ENCODE data around the gene C12orf42.
"Not testable (repeated sequence)": the region's sequence is repeated elsewhere in the genome, so short reads cannot be mapped to it uniquely, and the experiment has no call there.

Gene C12orf42

DNA sequence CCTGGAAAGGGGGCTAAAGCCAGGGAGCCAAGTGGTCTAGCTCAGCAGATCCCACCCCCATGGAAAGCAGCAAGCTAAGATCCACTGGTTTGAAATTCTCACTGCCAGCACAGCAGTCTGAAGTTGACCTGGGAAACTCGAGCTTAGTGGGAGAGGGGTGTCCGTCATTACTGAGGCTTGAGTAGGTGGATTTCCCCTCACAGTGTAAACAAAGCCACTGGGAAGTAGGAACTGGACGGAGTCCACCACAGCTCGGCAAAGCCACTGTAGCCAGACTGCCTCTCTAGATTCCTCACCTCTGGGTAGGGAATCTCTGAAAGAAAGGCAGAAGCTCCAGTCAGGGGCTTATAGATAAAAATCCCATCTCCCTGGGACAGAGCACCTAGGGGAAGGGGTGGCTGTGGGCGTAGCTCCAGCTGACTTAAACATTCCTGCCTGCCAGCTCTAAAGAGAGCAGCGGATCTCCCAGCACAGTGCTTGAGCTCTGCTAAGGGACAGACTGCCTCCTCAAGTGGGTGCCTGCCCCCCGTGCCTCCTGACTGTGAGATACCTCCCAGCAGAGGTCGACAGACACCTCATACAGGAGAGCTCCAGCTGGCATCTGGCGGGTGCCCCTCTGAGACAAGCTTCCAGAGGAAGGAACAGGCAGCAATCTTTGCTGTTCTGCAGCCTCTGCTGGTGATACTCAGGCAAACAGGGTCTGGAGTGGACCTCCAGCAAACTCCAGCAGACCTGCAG is 70.8 kb downstream of the C12orf42 start:
- not testable (repeated sequence) for DNase-seq (ENCODE audit: low read depth in 2 of 2)

- DNase-seq (ENCODE audit: low read depth in 2 of 2), result no peak
Measured at GRCh38 chr12:103423516-103423910, 72.3 kb downstream of the C12orf42 start.

DNA sequence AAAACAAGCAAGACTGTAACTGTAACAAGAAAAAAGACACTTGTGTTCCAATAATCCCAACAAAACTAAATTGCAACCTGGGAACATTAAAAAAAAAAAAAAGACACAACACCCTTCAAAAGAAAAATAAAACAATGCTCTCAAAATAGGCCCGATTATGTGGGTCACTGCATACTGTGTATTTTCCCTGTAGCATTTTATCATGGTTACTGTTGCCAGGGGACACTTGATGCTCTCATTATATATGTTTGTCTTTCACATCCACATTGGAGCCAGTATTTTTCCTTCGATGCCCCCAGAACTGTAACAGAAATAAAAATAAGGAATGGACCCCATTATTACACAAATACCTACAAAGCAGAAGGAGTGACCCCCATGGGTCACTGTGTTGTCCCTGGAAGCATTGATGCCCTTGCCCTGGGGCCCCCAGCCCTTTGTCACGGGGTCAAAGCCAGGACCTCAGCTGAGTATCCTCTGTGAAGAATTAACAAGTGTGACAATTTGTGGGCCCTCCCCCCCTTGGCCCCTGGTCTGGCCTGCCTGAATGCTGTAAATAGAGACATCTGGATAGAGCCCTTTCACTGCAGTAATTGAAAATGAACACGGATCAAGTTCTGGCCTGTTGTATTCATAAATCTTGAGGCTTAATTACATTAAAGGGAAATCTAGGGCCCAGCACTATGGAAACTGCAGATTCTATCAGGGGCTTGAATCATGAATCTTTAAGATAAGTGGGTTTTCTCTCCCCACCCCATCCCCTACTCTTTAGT is 72.8 kb downstream of the C12orf42 start:
- no peak for DNase-seq (ENCODE audit: low read depth in 2 of 2)

GRCh38 chr12:103422328-103422727 is 73.4 kb downstream of the C12orf42 start:
- no peak for DNase-seq (ENCODE audit: low read depth in 2 of 2)

GRCh38 chr12:103421402-103421801 is 74.4 kb downstream of the C12orf42 start:
- no peak for DNase-seq (ENCODE audit: low read depth in 2 of 2)

DNA sequence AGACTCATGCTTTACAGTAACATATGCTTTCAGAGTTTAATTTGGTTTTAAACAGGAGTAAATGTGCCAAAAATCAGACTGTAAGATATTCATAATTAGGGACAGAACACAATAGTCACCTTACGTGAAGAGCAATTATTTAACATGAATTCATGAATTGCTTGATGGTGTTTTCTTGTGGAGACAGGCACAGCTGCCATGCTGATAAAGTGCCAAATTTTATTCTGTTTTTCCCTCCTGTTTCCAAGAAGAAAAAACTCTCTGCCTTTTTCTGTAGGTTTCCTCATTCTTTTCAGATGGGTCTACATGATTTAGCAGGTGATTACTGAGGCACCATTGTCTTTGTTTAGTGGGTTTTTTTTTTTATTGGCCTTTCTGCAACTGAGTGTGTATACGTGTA is 80.1 kb downstream of the C12orf42 start:
- DNase-seq (ENCODE audit: low read depth in 2 of 2), result no peak

- no peak for DNase-seq (ENCODE audit: low read depth in 2 of 2)
Measured at GRCh38 chr12:103401421-103401820, 94.3 kb downstream of the C12orf42 start.

DNA sequence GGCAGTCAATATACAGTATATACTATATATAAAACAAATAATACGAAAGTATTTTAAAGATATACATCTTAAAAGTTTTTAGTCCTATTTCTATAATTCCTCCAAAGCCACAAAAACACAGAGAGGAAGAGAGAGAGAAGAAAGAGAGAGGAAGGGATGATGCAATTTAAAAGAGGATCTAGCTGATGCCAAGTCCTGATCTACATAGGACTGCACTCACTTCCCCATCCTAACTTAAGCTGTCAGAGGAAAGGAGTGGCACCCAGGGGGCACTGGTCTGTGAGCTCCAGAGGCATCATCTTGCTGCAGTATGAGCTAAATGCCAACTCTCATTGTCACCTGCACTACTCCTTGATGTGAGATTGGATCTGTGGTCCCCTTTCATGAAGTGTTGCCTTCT is 95.8 kb downstream of the C12orf42 start:
- DNase-seq (ENCODE audit: low read depth in 2 of 2), result no peak

- no peak for DNase-seq (ENCODE audit: low read depth in 2 of 2)
Measured at GRCh38 chr12:103397536-103397935, 98.2 kb downstream of the C12orf42 start.

GRCh38 chr12:103392722-103393121 is 103.0 kb downstream of the C12orf42 start:
- DNase-seq (ENCODE audit: low read depth in 2 of 2), result no peak

DNA sequence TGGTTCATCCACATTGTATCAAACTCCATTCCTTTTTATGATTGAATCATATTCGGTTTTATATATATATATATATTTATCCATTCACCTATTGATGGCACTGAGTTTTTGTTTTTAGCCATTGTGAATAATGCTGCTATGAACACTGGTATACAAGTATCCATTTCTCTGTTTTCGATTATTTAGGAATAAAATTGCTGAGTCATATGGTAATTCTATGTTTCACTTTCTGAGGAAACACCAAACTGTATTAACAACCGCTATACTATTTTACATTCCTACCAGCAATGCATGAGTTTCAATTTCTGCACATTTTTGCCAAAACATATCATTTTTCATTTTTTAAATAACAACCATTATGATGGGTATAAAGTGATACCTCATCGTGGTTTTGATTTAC is 104.7 kb downstream of the C12orf42 start:
- DNase-seq (ENCODE audit: low read depth in 2 of 2), result no peak

- DNase-seq (ENCODE audit: low read depth in 2 of 2), result no peak
Measured at GRCh38 chr12:103387385-103387784, 108.4 kb downstream of the C12orf42 start.

DNA sequence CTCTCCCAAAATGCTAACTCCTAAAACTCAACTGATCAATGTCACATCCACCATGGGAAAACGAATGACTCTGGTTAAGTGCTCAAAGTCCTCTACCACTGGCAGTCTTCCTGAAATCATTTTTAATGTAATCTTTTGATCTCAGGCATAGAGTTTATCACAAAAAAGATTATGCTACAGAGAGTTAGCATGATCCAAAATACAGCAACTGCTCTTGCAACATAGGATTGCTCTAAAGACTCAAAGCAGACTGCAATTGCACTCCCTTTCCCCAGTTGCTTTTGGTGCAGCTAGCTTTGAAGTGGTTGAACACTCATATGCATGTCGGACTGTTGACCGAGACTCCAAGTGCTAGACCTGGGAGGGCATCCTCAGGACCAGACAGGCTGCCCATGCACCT is 109.3 kb downstream of the C12orf42 start:
- no peak for DNase-seq (ENCODE audit: low read depth in 2 of 2)

DNA sequence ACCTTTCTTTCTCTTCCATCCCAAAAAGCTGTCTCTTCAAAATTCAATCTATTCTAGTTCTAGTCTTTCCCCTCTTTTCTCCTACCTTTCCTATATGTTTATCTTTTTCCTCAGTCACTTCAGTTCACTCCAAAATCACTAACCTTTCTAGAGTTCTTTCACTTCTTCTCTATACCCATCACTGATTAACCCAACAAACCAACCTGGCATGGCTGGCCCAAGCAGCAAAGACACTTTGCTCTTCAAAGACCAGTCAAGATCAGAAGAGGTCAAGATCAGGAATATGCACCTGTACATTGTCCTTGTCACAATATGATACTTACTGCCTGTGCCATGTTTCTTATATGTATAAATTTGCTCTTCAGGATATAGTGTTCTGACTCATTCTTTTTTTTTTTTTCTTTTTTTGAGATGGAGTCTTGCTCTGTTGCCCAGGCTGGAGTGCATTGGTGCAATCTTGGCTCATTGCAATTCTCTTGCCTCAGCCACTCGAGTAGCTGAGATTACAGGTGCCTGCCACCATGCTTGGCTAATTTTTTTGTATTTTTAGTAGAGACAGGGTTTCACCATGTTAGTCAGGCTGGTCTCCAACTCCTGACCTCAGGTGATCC is 112.9 kb downstream of the C12orf42 start:
- DNase-seq (ENCODE audit: low read depth in 2 of 2), result no peak

DNA sequence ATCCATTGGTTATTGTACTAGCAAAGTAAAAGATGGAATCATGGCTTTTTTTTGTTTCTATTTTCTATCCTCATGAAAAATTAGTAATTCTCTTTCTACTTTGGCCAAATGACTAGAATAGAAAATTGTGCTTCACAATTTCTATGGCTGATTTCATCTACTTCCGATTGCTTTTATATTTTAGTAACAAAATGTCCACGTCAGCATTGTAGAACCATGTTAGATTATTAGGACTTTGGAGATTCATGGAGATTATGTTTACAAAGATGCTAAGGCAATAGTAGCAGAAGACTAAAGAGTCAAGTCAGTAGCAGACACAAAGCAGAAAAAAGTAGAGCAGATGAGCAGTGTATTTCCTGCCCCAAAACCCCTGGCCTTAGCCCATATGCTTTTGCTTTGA is 113.6 kb downstream of the C12orf42 start:
- DNase-seq (ENCODE audit: low read depth in 2 of 2), result no peak

DNA sequence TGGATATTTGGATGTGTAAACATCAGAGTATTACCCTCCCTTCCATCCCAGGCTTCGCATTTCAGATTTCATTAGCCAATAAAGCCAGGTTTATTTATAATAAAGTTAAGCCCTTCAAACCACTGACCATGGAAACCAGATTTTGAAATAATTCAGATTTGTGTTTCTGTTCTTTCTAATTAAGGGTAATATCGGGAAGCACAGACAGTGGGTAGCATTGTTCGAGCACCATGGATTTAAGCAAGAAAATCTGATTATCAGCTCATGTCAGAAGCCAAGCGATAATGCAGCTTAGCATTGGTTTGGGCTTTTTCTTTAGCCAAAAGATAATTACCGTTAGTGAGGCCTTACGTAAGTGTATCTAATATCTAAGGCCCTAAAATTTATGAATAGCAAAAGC is 116.1 kb downstream of the C12orf42 start:
- DNase-seq (ENCODE audit: low read depth in 2 of 2), result no peak

- DNase-seq (ENCODE audit: low read depth in 2 of 2), result no peak
Measured at GRCh38 chr12:103373088-103373523, 122.7 kb downstream of the C12orf42 start.

DNA sequence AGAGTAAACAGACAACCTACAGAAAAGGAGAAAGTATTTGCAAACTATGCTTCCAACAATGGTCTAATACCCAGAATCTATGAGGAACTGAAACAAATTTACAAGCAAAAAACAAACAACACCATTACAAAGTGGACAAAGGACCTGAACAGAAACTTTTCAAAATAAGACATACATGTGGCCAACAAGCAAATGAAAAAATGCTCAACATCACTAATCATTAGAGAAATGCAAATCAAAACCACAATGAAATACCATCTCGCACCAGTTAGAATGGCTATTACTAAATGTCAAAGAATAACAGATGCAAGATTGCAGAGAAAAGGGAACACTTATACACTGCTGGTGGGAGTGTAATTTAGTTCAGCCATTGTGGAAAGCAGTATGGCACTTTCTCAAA is 125.8 kb downstream of the C12orf42 start:
- no peak for DNase-seq (ENCODE audit: low read depth in 2 of 2)

- DNase-seq (ENCODE audit: low read depth in 2 of 2), result no peak
Measured at GRCh38 chr12:103368167-103368566, 127.6 kb downstream of the C12orf42 start.

GRCh38 chr12:103354403-103354802 is 141.4 kb downstream of the C12orf42 start:
- DNase-seq (ENCODE audit: low read depth in 2 of 2), result no peak

GRCh38 chr12:103353913-103354312 is 141.9 kb downstream of the C12orf42 start:
- no peak for DNase-seq (ENCODE audit: low read depth in 2 of 2)

DNA sequence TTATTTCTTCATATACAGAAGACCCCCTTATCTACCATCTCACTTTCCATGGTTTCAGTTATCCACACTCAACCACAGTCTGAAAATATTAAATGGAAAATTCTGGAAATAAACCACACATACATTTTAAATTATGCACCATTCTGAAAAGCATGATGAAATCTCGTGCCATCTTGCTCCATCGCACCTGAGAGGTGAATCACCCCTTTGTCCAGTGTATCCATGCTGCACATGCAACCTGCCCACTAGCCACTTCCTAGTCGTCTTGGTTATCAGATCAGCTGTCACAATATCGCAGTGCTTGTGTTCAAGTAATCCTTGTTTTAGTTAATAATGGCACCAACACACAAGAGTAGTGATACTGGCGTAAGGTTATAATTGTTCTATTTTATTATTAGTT is 145.7 kb downstream of the C12orf42 start:
- no peak for DNase-seq (ENCODE audit: low read depth in 2 of 2)

DNA sequence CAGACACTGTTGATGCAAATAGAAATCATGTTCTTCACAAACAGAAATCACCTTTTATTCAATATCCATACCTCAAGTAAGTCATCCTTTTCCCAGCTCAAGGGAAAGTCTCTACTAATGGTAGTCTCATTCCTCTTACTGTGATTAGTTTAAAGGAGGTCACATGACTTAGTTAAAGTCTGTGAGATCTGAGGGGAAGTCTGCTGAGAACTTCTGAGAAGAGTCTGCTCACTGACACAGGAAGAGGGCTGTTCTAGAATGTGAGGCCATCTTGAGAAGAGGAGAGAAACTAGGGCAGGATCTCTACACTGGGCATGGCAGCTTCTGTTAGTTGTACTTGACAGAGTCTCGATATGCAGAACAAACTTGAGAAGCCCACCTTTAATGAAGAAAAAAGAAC is 146.8 kb downstream of the C12orf42 start:
- DNase-seq (ENCODE audit: low read depth in 2 of 2), result no peak

Data from stimulated activated CD8-positive, alpha-beta memory T cell treated with anti-CD3 and anti-CD28 coated beads, Interleukin-7, amount 100 ng/mL, for 1 hour (primary cell).